ENCODE data around the gene PAQR4.

DNA sequence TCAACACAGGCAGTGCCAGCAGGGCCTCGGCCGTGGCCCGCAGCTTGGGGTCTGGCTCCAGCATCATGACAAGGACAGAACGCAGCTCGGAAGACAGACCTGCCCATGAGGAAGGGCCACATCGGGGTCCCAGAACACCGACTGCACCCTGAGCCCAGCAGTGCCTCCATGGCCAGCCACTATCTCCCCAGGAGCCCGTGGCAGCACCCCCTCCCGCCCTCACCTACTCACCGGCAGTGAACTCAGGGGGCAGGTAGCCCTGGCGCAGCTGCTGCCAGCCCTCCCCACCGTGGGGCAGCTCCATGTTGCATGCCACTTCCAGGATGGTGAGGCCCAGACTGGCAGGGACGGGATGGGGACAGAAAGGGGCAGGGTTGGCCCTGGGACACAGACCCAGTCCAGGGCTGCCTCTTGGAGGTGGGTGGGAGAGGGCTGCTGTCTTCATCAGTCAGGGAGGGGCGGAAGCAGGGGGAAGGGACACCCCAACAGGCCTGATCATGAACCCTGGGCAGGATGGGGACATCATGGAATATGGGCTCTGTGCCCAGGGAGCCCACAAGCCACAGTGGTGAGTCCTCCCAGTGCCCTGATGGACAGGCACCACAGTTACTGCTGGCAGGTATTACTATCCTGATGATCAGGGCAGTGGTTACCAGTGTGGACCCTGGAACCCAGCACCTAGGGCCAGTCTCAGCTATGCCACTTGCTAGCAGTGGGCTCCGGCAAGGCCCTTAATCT is 5.3 kb downstream of the PAQR4 start:
- TF ChIP-seq, protein P1, sequence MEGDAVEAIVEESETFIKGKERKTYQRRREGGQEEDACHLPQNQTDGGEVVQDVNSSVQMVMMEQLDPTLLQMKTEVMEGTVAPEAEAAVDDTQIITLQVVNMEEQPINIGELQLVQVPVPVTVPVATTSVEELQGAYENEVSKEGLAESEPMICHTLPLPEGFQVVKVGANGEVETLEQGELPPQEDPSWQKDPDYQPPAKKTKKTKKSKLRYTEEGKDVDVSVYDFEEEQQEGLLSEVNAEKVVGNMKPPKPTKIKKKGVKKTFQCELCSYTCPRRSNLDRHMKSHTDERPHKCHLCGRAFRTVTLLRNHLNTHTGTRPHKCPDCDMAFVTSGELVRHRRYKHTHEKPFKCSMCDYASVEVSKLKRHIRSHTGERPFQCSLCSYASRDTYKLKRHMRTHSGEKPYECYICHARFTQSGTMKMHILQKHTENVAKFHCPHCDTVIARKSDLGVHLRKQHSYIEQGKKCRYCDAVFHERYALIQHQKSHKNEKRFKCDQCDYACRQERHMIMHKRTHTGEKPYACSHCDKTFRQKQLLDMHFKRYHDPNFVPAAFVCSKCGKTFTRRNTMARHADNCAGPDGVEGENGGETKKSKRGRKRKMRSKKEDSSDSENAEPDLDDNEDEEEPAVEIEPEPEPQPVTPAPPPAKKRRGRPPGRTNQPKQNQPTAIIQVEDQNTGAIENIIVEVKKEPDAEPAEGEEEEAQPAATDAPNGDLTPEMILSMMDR (conservative IDR thresholded peaks at IDR 0.05 in 1 of 2, IDR thresholded peaks at IDR 0.05 in 1 of 2; ENCODE audit: extremely low read depth in 1 of 2, insufficient read depth in 1 of 2, low read depth in 1 of 2, low read length in 2 of 2) = no peak
- TF ChIP-seq EZH2 (IDR thresholded peaks at IDR 0.05; ENCODE audit: borderline replicate concordance, low read length) = no peak
